PC-3 (cell line): ENCODE data around the gene TRIM64C.
"Not testable (repeated sequence)": the region's sequence is repeated elsewhere in the genome, so short reads cannot be mapped to it uniquely, and the experiment has no call there.

Source experiments
- CTCF ChIP-seq: fragments of 300-600 bp; sonication (generic); conservative IDR thresholded peaks from 2 replicates; pipeline ENCODE4 v1.5.1; 2017; ENCODE audit warnings: antibody characterized with exemption, low read depth, mild to moderate bottlenecking, low read length
- EZH2 ChIP-seq: fragments of 300-600 bp; sonication (generic); IDR thresholded peaks from one replicate; pipeline ENCODE4 v1.6.1; 2017; ENCODE audit warnings: antibody characterized with exemption, mild to moderate bottlenecking, low read length; ENCODE audit not compliant: unreplicated experiment

DNA sequence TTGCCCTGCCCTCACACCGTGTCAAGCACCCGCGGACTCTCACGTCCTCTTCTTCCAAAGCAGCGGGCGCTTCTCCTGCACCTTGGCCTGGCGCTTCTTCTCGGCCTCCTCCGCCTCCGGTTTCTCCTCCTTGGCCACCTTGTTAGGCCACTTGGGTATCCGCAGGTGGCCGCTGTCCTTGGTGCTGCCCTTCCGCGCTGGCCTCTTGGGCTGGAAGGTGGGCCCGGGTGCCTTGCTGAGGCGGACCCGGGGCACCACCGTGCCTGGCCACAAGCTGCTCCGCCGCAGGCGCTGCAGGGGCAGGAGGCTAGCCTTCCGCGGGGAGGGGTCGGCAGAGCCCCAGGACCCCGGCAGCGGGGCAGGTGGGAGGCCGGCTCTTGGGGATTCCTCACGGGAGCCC, 10.7 kb downstream of the TRIM64C start:
- not testable (repeated sequence) for TF ChIP-seq CTCF, EZH2
